Esophagus muscularis mucosa (tissue), 4 donors: ENCODE data around the gene ZDHHC6. TPM values are rescaled to one million over a fixed set of nuclear protein-coding genes. Genes with fewer than 3 reads are reported as not detected.

Experiments
- DNase-seq: peaks from one replicate; pipeline ENCODE4 v3.0.0-alpha.2; 2017; ENCODE audit errors: extremely low spot score
- H3K27ac ChIP-seq, 4 donors: fragments of 200-600 bp; sonication (generic); replicated peaks in 1 of 4; 1 replicate in 3 of 4; 2 replicates in 1 of 4; pipeline ENCODE4 v1.5.1; 2016 to 2019; ENCODE audit warnings: mild to moderate bottlenecking in 1 of 4
- H3K27me3 ChIP-seq, 4 donors: fragments of 200-600 bp; sonication (generic); one replicate each; pipeline versions ENCODE4 v1.5.1 to v1.6.0; 2016 to 2019
- H3K36me3 ChIP-seq, 4 donors: fragments of 200-600 bp; sonication (generic); one replicate each; pipeline ENCODE4 v1.5.1; 2016 to 2019
- H3K4me1 ChIP-seq, 4 donors: fragments of 200-600 bp; sonication (generic); one replicate each; pipeline ENCODE4 v1.5.1; 2016 to 2019
- H3K4me3 ChIP-seq, 4 donors: fragments of 200-600 bp; sonication (generic); 1 replicate in 2 of 4; 2 replicates in 2 of 4; pipeline ENCODE4 v1.5.1; 2016 to 2019; ENCODE audit warnings: mild to moderate bottlenecking in 4 of 4, moderate library complexity in 1 of 4
- H3K9me3 ChIP-seq, 4 donors: fragments of 200-600 bp; sonication (generic); 1 replicate in 3 of 4; 2 replicates in 1 of 4; pipeline ENCODE4 v1.5.1; 2016 to 2019
- CTCF ChIP-seq, 3 experiments: fragments of 200-600 bp in 2 of 3; fragments of 450-650 bp in 1 of 3; sonication (generic) in 2 of 3; IDR thresholded peaks; one replicate each; pipeline ENCODE4 v1.5.1; 2017 to 2019; ENCODE audit warnings: antibody characterized with exemption in 3 of 3, mild to moderate bottlenecking in 2 of 3, moderate library complexity in 1 of 3
- EP300 ChIP-seq: sonication (generic); formaldehyde crosslinking; IDR thresholded peaks from one replicate; pipeline ENCODE4 v1.6.1; 2017; ENCODE audit warnings: antibody characterized with exemption
- POLR2A ChIP-seq: fragments of 450-650 bp; IDR thresholded peaks from one replicate; pipeline ENCODE4 v1.6.1; 2017; ENCODE audit warnings: antibody characterized with exemption, moderate library complexity, mild to moderate bottlenecking, low read depth
- POLR2AphosphoS5 ChIP-seq, 2 donors: sonication (generic); formaldehyde crosslinking; IDR thresholded peaks; one replicate each; pipeline ENCODE4 v1.6.1; 2017; ENCODE audit warnings: antibody characterized with exemption in 2 of 2
- WGBS: methylation state at CpG from one replicate; pipeline ENCODE4 v1.1.5; 2018; 5-methylcytosine and 5-hydroxymethylcytosine counted together
- intact Hi-C: fragments of 100-400 bp; cut with DNase I; formaldehyde crosslinking; loops from one replicate; pipeline ENCODE4 v1.15.1; 2023
- total RNA-seq, 4 donors: library from RNA; depleted of rRNA; stranded (reverse); fragments of >200 nt; gene quantifications; one replicate each; pipeline versions ENCODE4 v1.1.0 to v1.2.1, GENCODE V29; 2016

Gene ZDHHC6
- total RNA-seq, 4 donors from 2014 or later = 15.6 to 21.2 (median 17.3) TPM

- H3K9me3 ChIP-seq = no peaks in the 10 kb centered on the region
- H3K27ac ChIP-seq = no peak overlapping the region
- no peaks in the 10 kb centered on the region for H3K4me1 ChIP-seq
- H3K4me3 ChIP-seq = no peak overlapping the region
- intact Hi-C loops = no loop called here
- no peak for DNase-seq
- H3K27me3 ChIP-seq = no peaks in the 10 kb centered on the region
- WGBS = 97% methylated on average over 4 of the region's 4 CpGs
- TF ChIP-seq CTCF (IDR thresholded peaks at IDR 0.05) (no peak), POLR2AphosphoS5 (IDR thresholded peaks at IDR 0.05) (no peak), POLR2A (no peak), EP300 (no peak)
- peaks cover 20 to 39% (median 21%) of the 10 kb centered on the region in 4 donors for H3K36me3 ChIP-seq
These were observed 14.5 kb upstream of the ZDHHC6 start for GRCh38 chr10:112461029-112461887.

GRCh38 chr10:112460366-112460765 lies 13.7 kb upstream of the ZDHHC6 start:
- 88% methylated on average over 2 of the region's 2 CpGs for WGBS
- Histone ChIP-seq H3K27ac (no peak overlapping the region), H3K4me3 (no peak overlapping the region), H3K27me3 (no peaks in the 10 kb centered on the region), H3K36me3 (peaks cover 11 to 30% (median 16%) of the 10 kb centered on the region in 4 donors), H3K9me3 (no peaks in the 10 kb centered on the region), H3K4me1 (no peaks in the 10 kb centered on the region)
- intact Hi-C loops = no loop called here
- DNase-seq = no peak
- TF ChIP-seq CTCF (IDR thresholded peaks at IDR 0.05) (no peak), POLR2AphosphoS5 (IDR thresholded peaks at IDR 0.05) (no peak), EP300 (no peak)

- TF ChIP-seq CTCF (IDR thresholded peaks at IDR 0.05) (no peak), EP300 (no peak)
- DNase-seq = no peak
These were observed 9.8 kb upstream of the ZDHHC6 start for GRCh38 chr10:112456533-112456932.

GRCh38 chr10:112454910-112455779 lies 8.4 kb upstream of the ZDHHC6 start:
- H3K9me3 ChIP-seq = no peaks in the 10 kb centered on the region
- 81% methylated on average over 2 of the region's 3 CpGs for WGBS
- no peaks in the 10 kb centered on the region for H3K4me1 ChIP-seq
- peaks cover 0 to 1% (median 0%) of the 10 kb centered on the region in 4 donors for H3K36me3 ChIP-seq
- no peak overlapping the region for H3K27ac ChIP-seq
- H3K27me3 ChIP-seq = no peaks in the 10 kb centered on the region
- no peak overlapping the region for H3K4me3 ChIP-seq
- intact Hi-C loops = no loop called here
- TF ChIP-seq CTCF (IDR thresholded peaks at IDR 0.05) = no peak
- no peak for DNase-seq

More at GRCh38 chr10:112456533-112456932, 9.8 kb upstream of the ZDHHC6 start:
- Histone ChIP-seq H3K9me3 (no peaks in the 10 kb centered on the region), H3K4me3 (no peak overlapping the region), H3K27me3 (no peaks in the 10 kb centered on the region), H3K27ac (no peak overlapping the region), H3K36me3 (peaks cover 0 to 9% (median 4%) of the 10 kb centered on the region in 4 donors), H3K4me1 (no peaks in the 10 kb centered on the region)
- 90% methylated on average over 2 of the region's 2 CpGs for WGBS
- intact Hi-C loops = no loop called here
